Measurements from ENCODE around the gene ITGAV.

The ITGAV gene

GRCh38 chr2:186623084-186623483 lies 33.2 kb downstream of the ITGAV start:
- Histone ChIP-seq H3K4me1 (peaks cover 5% of the 10 kb centered on the region), H3K9ac (no peak overlapping the region), H3K27ac (no peak overlapping the region), H3K4me2 (ENCODE audit: low read length) (no peak overlapping the region), H3K36me3 (ENCODE audit: control insufficient read depth, insufficient read depth, low read length) (no peaks in the 10 kb centered on the region), H2AFZ (no peak overlapping the region), H3K9me3 (ENCODE audit: control insufficient read depth, low read length) (no peaks in the 10 kb centered on the region), H3K4me3 (ENCODE audit: low read depth, low read length) (no peak overlapping the region), H3K79me2 (peaks cover 6% of the 10 kb centered on the region), H3K27me3 (ENCODE audit: control insufficient read depth, insufficient read depth, low read length) (no peaks in the 10 kb centered on the region)
- TF ChIP-seq CTCF (IDR thresholded peaks at IDR 0.05) = no peak

DNA sequence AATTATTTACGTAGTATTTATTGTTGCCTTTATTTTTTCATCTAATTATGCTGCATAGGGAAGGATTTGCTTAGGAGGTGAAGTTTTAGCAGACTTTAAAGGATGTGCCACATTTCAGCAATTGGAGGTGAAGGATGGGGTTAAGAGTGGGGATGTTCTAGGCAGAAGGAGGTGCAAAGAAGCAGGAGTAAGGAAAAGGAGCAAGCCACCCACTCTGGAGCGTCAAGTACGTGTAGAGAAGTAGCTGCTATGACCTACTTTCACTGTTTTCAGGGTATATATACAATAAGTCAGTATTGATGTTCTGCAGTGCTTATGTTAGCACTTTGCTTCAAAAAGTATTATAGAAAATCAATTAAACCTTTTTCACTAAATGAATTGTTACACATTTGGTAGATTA lies 34.4 kb downstream of the ITGAV start:
- Histone ChIP-seq H3K36me3 (ENCODE audit: control insufficient read depth, insufficient read depth, low read length) (no peaks in the 10 kb centered on the region), H2AFZ (no peak overlapping the region), H3K4me1 (no peaks in the 10 kb centered on the region), H3K27me3 (ENCODE audit: control insufficient read depth, insufficient read depth, low read length) (no peaks in the 10 kb centered on the region), H3K9me3 (ENCODE audit: control insufficient read depth, low read length) (no peaks in the 10 kb centered on the region), H3K4me2 (ENCODE audit: low read length) (no peak overlapping the region), H3K4me3 (ENCODE audit: low read depth, low read length) (no peak overlapping the region), H3K27ac (no peak overlapping the region), H3K9ac (no peak overlapping the region), H3K79me2 (peaks cover 2% of the 10 kb centered on the region)
- no peak for TF ChIP-seq CTCF (IDR thresholded peaks at IDR 0.05)

DNA sequence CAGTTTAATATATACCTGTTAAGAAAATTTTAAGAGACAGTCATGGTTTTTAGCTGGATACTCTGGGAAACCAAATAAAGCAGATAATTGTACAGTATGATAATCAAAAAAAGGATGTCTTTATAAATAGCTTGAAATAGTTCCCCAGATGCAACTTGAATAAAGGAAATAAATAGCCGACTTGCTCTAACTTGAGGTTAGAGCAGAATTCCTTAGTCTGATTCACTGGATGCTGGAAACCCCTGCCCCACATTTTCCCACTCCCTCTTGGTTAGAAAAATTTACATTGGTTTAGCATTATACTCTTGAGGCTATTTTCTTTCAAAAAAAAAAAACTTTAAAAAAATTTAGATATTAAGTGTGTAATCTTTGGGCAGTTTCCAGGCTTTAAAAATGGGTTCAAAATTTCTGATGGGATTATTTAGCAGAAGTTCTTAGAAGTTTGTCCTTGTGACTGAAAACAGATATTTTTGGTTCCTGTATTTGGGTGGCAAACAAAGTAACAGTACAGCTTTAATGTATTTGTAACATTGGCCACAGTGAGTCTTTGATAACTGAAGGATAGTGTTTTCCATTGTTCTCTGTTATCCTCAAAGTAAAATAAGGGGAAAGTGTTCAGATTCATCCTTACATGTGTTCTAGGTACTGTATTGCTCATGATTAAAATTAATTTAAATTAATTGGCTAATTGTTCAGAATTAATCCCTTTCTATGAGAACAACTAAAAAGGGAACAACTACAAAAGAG lies 39.6 kb downstream of the ITGAV start:
- Histone ChIP-seq H3K9me3 (ENCODE audit: control insufficient read depth, low read length) (no peaks in the 10 kb centered on the region), H2AFZ (no peak overlapping the region), H3K27ac (no peak overlapping the region), H3K79me2 (no peaks in the 10 kb centered on the region), H3K36me3 (ENCODE audit: control insufficient read depth, insufficient read depth, low read length) (no peaks in the 10 kb centered on the region), H3K27me3 (ENCODE audit: control insufficient read depth, insufficient read depth, low read length) (no peaks in the 10 kb centered on the region), H3K4me2 (ENCODE audit: low read length) (no peak overlapping the region), H3K9ac (no peak overlapping the region), H3K4me3 (ENCODE audit: low read depth, low read length) (no peak overlapping the region), H3K4me1 (no peaks in the 10 kb centered on the region)
- TF ChIP-seq CTCF (IDR thresholded peaks at IDR 0.05) = no peak

- TF ChIP-seq CTCF (IDR thresholded peaks at IDR 0.05) = no peak
- Histone ChIP-seq H3K4me3 (ENCODE audit: low read depth, low read length) (no peak overlapping the region), H2AFZ (no peak overlapping the region), H3K9ac (no peak overlapping the region), H3K4me2 (ENCODE audit: low read length) (no peak overlapping the region), H3K27ac (no peak overlapping the region), H3K79me2 (no peaks in the 10 kb centered on the region), H3K4me1 (peaks cover 4% of the 10 kb centered on the region), H3K36me3 (ENCODE audit: control insufficient read depth, insufficient read depth, low read length) (no peaks in the 10 kb centered on the region), H3K27me3 (ENCODE audit: control insufficient read depth, insufficient read depth, low read length) (no peaks in the 10 kb centered on the region), H3K9me3 (ENCODE audit: control insufficient read depth, low read length) (no peaks in the 10 kb centered on the region)
Measured at GRCh38 chr2:186632417-186632816, 42.6 kb downstream of the ITGAV start.

- no peak for TF ChIP-seq CTCF (IDR thresholded peaks at IDR 0.05)
- Histone ChIP-seq H3K4me1 (peaks cover 4% of the 10 kb centered on the region), H2AFZ (no peak overlapping the region), H3K9ac (no peak overlapping the region), H3K79me2 (no peaks in the 10 kb centered on the region), H3K27me3 (ENCODE audit: control insufficient read depth, insufficient read depth, low read length) (no peaks in the 10 kb centered on the region), H3K36me3 (ENCODE audit: control insufficient read depth, insufficient read depth, low read length) (no peaks in the 10 kb centered on the region), H3K27ac (no peak overlapping the region), H3K4me3 (ENCODE audit: low read depth, low read length) (no peak overlapping the region), H3K9me3 (ENCODE audit: control insufficient read depth, low read length) (no peaks in the 10 kb centered on the region), H3K4me2 (ENCODE audit: low read length) (no peak overlapping the region)
Measured at GRCh38 chr2:186634701-186635100, 44.8 kb downstream of the ITGAV start.

Measured in parathyroid adenoma (tissue), 2 donors.